Measurements from ENCODE around the gene DCUN1D1.

DCUN1D1 gene

DNA sequence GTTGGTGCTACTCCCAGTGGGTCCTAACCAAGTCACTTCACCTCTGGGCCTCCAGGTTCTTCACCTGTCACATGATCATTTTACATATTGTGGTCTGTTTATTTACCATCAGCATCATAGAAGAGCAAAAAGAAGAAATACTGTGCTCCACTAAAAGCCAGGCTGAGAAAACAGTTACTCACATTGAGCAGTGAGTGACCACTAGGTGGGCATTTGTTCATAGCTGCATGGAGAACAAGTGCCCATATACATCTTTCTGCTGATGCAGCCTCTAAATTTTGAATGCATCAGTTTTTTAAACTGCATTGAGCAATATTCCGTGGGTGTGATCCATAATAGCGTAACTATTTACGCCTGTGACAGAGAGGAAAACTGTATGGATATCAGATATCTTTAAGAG is 76.2 kb downstream of the DCUN1D1 start:
- no peak for DNase-seq (ENCODE audit: low read depth)
- TF ChIP-seq, protein P1, sequence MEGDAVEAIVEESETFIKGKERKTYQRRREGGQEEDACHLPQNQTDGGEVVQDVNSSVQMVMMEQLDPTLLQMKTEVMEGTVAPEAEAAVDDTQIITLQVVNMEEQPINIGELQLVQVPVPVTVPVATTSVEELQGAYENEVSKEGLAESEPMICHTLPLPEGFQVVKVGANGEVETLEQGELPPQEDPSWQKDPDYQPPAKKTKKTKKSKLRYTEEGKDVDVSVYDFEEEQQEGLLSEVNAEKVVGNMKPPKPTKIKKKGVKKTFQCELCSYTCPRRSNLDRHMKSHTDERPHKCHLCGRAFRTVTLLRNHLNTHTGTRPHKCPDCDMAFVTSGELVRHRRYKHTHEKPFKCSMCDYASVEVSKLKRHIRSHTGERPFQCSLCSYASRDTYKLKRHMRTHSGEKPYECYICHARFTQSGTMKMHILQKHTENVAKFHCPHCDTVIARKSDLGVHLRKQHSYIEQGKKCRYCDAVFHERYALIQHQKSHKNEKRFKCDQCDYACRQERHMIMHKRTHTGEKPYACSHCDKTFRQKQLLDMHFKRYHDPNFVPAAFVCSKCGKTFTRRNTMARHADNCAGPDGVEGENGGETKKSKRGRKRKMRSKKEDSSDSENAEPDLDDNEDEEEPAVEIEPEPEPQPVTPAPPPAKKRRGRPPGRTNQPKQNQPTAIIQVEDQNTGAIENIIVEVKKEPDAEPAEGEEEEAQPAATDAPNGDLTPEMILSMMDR (conservative IDR thresholded peaks at IDR 0.05; ENCODE audit: low read depth, low read length), result no peak
- H3K4me3 ChIP-seq (ENCODE audit: low read length), result no peak overlapping the region

DNA sequence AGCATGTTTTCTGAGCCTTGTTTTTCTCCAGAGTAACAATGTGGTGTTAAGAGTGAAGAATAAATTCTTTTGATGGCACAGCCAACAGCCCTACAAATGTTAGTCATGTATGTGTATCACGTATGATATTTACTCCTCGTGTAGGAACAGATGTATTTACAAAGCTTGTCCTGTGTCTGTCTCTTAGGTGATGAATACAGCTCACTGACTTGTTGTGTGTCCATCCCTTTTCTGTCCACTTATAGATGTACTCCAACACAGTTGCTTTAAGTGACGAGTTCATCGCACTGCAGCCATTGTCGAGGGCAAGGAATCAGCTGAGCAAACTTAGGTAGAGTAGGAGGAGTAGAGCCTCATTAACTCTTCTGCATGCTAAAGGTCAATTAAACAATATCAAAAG is 78.1 kb downstream of the DCUN1D1 start:
- TF ChIP-seq, protein P1 (conservative IDR thresholded peaks at IDR 0.05; ENCODE audit: low read depth, low read length), result no peak
- DNase-seq (ENCODE audit: low read depth), result no peak
- no peak overlapping the region for H3K4me3 ChIP-seq (ENCODE audit: low read length)

DNA sequence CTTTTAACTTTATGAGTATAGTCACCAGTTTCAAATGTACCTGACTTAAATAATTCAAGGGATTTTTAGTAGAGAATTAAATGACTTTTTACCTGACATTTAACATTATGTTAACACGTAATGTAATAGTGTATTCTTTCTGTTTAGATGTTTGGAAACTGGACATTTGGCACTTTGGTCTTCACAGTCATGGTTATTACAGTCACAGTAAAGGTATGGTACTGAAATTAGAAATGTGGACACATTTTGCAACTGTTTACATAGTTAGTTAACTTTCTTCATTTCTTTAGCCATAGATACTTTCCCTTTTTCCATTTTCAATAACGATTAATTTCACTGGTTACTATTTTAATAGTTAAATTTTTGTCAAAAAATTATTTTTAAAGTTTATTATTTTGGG is 83.8 kb downstream of the DCUN1D1 start:
- DNase-seq (ENCODE audit: low read depth), result no peak
- TF ChIP-seq, protein P1 (conservative IDR thresholded peaks at IDR 0.05; ENCODE audit: low read depth, low read length), result no peak
- H3K4me3 ChIP-seq (ENCODE audit: low read length), result no peak overlapping the region

DNA sequence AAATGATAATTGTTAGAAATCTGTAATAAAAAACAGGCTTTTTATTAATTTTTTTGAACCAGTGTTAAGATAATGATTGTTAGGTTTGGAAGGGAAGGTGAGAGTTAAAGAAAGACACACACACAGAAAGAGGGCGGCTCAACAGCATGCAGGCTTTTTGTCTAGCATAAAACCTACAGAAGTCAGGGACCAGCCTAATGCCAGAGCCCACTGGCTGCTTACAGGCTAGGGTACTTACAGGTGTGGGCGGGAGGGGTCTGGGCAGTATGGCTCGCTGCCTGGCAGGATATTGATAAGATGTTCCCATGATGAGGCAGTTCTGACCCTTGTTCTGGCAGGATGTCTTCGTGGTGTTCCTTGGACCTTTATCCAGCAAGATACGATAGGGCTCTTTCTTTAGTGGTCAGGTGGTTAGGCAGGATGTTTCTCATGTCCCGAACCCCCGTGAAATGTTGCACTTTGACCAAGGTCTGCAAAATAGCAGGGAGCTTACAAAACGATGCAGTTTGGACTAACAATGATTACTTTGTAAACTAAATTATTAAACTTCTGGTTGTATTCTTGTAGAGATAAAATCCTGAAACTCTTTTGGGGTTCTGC is 84.7 kb downstream of the DCUN1D1 start:
- no peak for DNase-seq (ENCODE audit: low read depth)
- H3K4me3 ChIP-seq (ENCODE audit: low read length), result no peak overlapping the region
- TF ChIP-seq, protein P1 (conservative IDR thresholded peaks at IDR 0.05; ENCODE audit: low read depth, low read length), result no peak

DNA sequence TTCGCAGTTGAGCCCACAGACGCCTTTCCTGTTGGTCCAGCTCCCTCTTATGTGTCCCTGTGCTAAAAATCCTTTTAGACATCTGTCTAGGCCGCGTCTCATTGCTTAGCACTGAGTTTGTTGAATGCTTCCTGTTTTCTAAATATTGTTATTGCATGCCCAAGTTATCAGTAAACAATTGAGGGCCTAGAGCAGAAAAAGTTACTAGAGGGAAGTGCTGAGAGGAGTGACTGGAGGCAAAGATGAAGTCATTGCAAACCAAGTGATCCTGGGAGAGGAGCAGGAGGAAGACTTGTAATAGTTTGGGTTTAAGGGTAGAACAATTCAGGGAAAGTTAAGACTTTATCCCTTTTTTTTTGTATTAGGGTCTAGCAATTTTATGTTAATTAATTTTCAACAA is 88.1 kb downstream of the DCUN1D1 start:
- H3K4me3 ChIP-seq (ENCODE audit: low read length), result no peak overlapping the region
- TF ChIP-seq, protein P1 (conservative IDR thresholded peaks at IDR 0.05; ENCODE audit: low read depth, low read length), result no peak
- no peak for DNase-seq (ENCODE audit: low read depth)

DNA sequence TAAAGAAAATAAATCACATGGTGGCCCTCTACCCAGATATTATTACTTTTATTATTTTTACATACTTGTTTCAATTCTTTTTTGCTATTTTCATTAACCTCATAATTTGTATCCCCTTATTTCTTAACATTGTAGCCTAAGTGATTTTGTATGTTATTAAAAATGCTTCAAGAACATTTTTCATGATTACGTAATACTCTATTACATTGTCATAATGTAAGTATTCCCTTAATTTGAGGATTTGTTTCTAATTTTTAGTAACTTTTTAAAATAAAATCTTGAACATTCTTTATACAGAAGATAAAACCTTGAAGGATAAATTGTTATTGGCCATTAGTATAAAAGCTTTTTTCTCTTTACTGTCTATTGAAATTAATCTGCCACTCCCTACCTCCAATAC is 89.0 kb downstream of the DCUN1D1 start:
- TF ChIP-seq, protein P1 (conservative IDR thresholded peaks at IDR 0.05; ENCODE audit: low read depth, low read length), result no peak

DNA sequence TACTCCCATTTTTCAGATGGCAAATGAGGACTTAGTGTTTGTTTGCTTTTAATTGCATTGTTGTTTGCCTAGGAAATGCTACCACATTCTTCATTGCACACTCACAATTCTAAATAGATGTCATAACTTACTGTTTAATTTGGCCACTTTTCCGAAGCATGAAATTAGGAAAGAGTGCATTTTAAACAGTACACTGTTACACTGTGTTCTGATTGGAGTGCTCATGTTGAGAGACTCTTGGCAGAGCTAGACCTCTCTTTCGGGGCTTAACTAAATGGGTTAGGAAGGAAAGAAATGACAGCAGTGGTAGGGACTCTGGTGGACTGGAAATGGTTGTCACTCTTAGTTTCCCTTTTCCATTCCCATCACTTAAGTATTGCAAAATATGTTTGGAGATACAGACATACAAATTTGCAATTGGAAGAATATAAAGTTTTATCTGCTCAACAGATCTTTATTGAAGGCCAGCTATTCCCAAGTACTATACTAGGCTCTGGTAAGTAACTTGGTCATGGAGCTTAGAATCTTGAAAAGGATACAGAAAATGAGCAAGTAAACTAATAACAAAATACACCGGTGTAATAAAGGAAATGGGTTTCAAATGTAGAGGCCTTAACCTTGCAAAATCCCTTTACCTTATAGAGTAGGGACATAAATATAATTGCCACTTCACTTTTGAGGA is 90.2 kb downstream of the DCUN1D1 start:
- TF ChIP-seq, protein P1 (conservative IDR thresholded peaks at IDR 0.05; ENCODE audit: low read depth, low read length), result no peak
- DNase-seq (ENCODE audit: low read depth), result no peak
- no peak overlapping the region for H3K4me3 ChIP-seq (ENCODE audit: low read length)

More for the DNA sequence above, 89.0 kb downstream of the DCUN1D1 start:
- no peak overlapping the region for H3K4me3 ChIP-seq (ENCODE audit: low read length)
- no peak for DNase-seq (ENCODE audit: low read depth)
